Lung (tissue), 12 donors: ENCODE measurements around the gene TFIP11. TPM values are rescaled to one million over a fixed set of nuclear protein-coding genes. Genes with fewer than 3 reads are reported as not detected.

Experiments used
- ATAC-seq: fragments of 200-7000 bp; cut with Tn5 transposase; one replicate; pipeline ENCODE4 v1.9.1; 2020; ENCODE audit warnings: moderate number of reproducible peaks; ENCODE audit not compliant: insufficient read depth, low FRiP score
- DNase-seq, 3 donors: peaks; one replicate each; pipeline ENCODE4 v3.0.0-alpha.2; 2013 to 2017
- H3K27ac ChIP-seq, 2 donors: one replicate each; pipeline ENCODE4 v1.5.1; 2013; ENCODE audit warnings: mild to moderate bottlenecking in 2 of 2, moderate library complexity in 2 of 2, control low read depth in 1 of 2, inconsistent platforms in 1 of 2, low read depth in 1 of 2, low read length in 1 of 2
- H3K27me3 ChIP-seq, 3 donors: one replicate each; pipeline ENCODE4 v1.5.1; 2013; ENCODE audit warnings: low read length in 2 of 3; ENCODE audit not compliant: control insufficient read depth in 3 of 3, insufficient read depth in 3 of 3
- H3K36me3 ChIP-seq, 4 donors: one replicate each; pipeline ENCODE4 v1.5.1; 2013; ENCODE audit warnings: low read length in 4 of 4, mild to moderate bottlenecking in 1 of 4, moderate library complexity in 1 of 4; ENCODE audit not compliant: control insufficient read depth in 4 of 4, insufficient read depth in 4 of 4
- H3K4me1 ChIP-seq, 5 donors: one replicate each; pipeline ENCODE4 v1.5.1; 2013; ENCODE audit warnings: low read length in 5 of 5, mild to moderate bottlenecking in 2 of 5, moderate library complexity in 1 of 5; ENCODE audit not compliant: control insufficient read depth in 5 of 5, insufficient read depth in 5 of 5
- H3K4me3 ChIP-seq: one replicate; pipeline ENCODE4 v1.5.1; 2013; ENCODE audit warnings: mild to moderate bottlenecking, control low read depth, moderate library complexity
- H3K9ac ChIP-seq, 2 donors: one replicate each; pipeline ENCODE4 v1.5.1; 2013; ENCODE audit warnings: low read length in 2 of 2, control low read depth in 1 of 2; ENCODE audit not compliant: insufficient read depth in 1 of 2
- H3K9me3 ChIP-seq, 4 donors: one replicate each; pipeline ENCODE4 v1.5.1; 2013; ENCODE audit warnings: low read length in 3 of 4, mild to moderate bottlenecking in 1 of 4, moderate library complexity in 1 of 4; ENCODE audit not compliant: control insufficient read depth in 4 of 4, insufficient read depth in 3 of 4
- WGBS, 2 donors: extraction: QIAGEN DNeasy Blood & Tissue Kit; methylation state at CpG; one replicate each; pipeline ENCODE4 v1.1.7; 2013; 5-methylcytosine and 5-hydroxymethylcytosine counted together
- polyA plus RNA-seq, 2 donors: library from polyadenylated mRNA; stranded (reverse); fragments of 200-250 nt; gene quantifications; one replicate each; pipeline ENCODE4 v1.2.1, GENCODE V29; 2013
- total RNA-seq, 2 donors: library from RNA; depleted of rRNA in 1 of 2; stranded (reverse); fragments of >200 nt in 1 of 2; gene quantifications; one replicate each; pipeline ENCODE4 v1.2.1, GENCODE V29; 2014 to 2021
- TF ChIP-seq, protein P1 (sequence below): IDR thresholded peaks from 2 replicates; pipeline ENCODE4 v1.5.1; 2012; ENCODE audit warnings: mild to moderate bottlenecking; ENCODE audit errors: control extremely low read depth, extremely low read depth
- donor health status: control.
- donor health status: control.
- donor health status: Bipolar disorder and iron deficiency.
- donor health status: healthy.
- donor health status: DM: yes; HTN: yes; CAD: no.

TFIP11 gene
- total and polyA plus RNA-seq, 4 donors: 18.4 to 37.2 (median 24.5) TPM

DNA sequence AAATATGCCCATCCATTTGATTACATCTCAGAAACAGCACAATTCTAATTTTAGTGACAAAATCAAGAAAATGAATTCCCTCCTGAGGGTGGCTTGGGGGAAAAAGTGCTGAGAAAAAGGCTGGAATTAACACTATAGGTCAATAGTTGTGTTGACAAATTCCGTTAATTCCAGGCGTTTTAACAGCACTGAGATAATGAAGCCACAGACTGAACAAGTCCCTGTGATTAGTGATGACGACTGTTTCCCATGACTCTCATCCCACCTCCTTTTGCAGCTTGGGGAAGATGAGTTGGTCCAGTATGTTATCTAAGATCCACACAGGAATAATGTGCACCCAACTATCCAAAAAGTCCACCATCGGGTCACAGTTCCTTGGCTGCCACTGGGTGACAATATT is 15.8 kb downstream of the TFIP11 start:
- 92 to 93% methylated on average over 4 of the region's 4 CpGs for WGBS, 2 donors
- no peak overlapping the region for H3K4me3 ChIP-seq
- TF ChIP-seq, protein P1, sequence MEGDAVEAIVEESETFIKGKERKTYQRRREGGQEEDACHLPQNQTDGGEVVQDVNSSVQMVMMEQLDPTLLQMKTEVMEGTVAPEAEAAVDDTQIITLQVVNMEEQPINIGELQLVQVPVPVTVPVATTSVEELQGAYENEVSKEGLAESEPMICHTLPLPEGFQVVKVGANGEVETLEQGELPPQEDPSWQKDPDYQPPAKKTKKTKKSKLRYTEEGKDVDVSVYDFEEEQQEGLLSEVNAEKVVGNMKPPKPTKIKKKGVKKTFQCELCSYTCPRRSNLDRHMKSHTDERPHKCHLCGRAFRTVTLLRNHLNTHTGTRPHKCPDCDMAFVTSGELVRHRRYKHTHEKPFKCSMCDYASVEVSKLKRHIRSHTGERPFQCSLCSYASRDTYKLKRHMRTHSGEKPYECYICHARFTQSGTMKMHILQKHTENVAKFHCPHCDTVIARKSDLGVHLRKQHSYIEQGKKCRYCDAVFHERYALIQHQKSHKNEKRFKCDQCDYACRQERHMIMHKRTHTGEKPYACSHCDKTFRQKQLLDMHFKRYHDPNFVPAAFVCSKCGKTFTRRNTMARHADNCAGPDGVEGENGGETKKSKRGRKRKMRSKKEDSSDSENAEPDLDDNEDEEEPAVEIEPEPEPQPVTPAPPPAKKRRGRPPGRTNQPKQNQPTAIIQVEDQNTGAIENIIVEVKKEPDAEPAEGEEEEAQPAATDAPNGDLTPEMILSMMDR: no peak
- no peaks in the 10 kb centered on the region for H3K4me1 ChIP-seq
- DNase-seq (no peak), ATAC-seq (no peak)
- no peak overlapping the region for H3K27ac ChIP-seq
- H3K36me3 ChIP-seq: peaks cover 53 to 67% (median 58%) of the 10 kb centered on the region in 4 donors
- H3K9ac ChIP-seq: no peak overlapping the region
- H3K9me3 ChIP-seq: no peaks in the 10 kb centered on the region
- H3K27me3 ChIP-seq: no peaks in the 10 kb centered on the region

GRCh38 chr22:26494506-26494905 is 17.8 kb downstream of the TFIP11 start:
- TF ChIP-seq, protein P1: no peak
- Histone ChIP-seq H3K36me3 (peaks cover 53 to 68% (median 60%) of the 10 kb centered on the region in 4 donors), H3K9ac (no peak overlapping the region), H3K27me3 (no peaks in the 10 kb centered on the region), H3K27ac (no peak overlapping the region), H3K4me1 (no peaks in the 10 kb centered on the region), H3K4me3 (no peak overlapping the region), H3K9me3 (no peaks in the 10 kb centered on the region)
- DNase-seq: no peak
- ATAC-seq: no peak

DNA sequence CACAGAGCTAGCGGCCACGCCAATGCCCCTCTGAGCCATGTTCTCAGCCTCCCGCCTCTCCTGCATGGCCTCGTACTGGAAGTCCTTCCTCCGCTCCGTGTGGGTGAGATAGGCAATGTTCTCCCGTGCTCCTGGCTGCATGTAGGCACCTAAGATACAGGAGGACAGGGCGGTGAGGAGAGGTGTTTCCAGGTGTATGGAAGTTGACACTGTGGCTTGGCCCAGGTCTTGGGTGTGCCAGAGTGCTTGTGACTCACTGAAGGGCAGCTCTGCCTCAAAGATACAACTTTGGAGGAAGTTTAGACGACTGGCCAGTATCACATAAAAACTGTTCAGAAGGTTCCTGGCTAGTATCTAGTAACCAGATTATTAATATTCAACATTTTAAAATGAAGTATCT is 20.1 kb downstream of the TFIP11 start:
- H3K27me3 ChIP-seq: no peaks in the 10 kb centered on the region
- H3K36me3 ChIP-seq: peaks cover 56 to 74% (median 64%) of the 10 kb centered on the region in 4 donors
- ATAC-seq (no peak), DNase-seq (no peak)
- TF ChIP-seq, protein P1: no peak
- H3K27ac ChIP-seq: no peak overlapping the region
- no peak overlapping the region for H3K9ac ChIP-seq
- WGBS, 2 donors: 93 to 95% methylated on average over 9 of the region's 9 CpGs
- H3K4me1 ChIP-seq: no peaks in the 10 kb centered on the region
- H3K4me3 ChIP-seq: no peak overlapping the region
- H3K9me3 ChIP-seq: no peaks in the 10 kb centered on the region

- WGBS, 2 donors: 69 to 70% methylated on average over 4 of the region's 4 CpGs
Observed at GRCh38 chr22:26489447-26490036, 22.7 kb downstream of the TFIP11 start.

More at GRCh38 chr22:26489447-26490036, 22.7 kb downstream of the TFIP11 start:
- no peaks in the 10 kb centered on the region for H3K27me3 ChIP-seq
- H3K9me3 ChIP-seq: no peaks in the 10 kb centered on the region
- DNase-seq: no peak
- no peak overlapping the region for H3K9ac ChIP-seq
- H3K4me1 ChIP-seq: peaks cover 0 to 7% (median under 1%) of the 10 kb centered on the region in 5 donors
- TF ChIP-seq, protein P1: no peak
- H3K36me3 ChIP-seq: peaks cover 44 to 51% (median 47%) of the 10 kb centered on the region in 4 donors
- no peak overlapping the region for H3K4me3 ChIP-seq
- no peak for ATAC-seq
- no peak overlapping the region for H3K27ac ChIP-seq
